PC-9 (cell line): ENCODE data around the gene MVD.

Source experiments
- EZH2 ChIP-seq: fragments of 200-600 bp; sonication (generic); IDR thresholded peaks from 2 replicates; pipeline ENCODE4 v1.8.0; 2017; ENCODE audit warnings: antibody characterized with exemption, low read depth
- TF ChIP-seq, protein P1 (sequence below): fragments of 200-600 bp; sonication (generic); conservative IDR thresholded peaks from 2 replicates; pipeline ENCODE4 v1.6.1; 2017; ENCODE audit warnings: mixed run types, antibody characterized with exemption, mild to moderate bottlenecking, moderate library complexity

DNA sequence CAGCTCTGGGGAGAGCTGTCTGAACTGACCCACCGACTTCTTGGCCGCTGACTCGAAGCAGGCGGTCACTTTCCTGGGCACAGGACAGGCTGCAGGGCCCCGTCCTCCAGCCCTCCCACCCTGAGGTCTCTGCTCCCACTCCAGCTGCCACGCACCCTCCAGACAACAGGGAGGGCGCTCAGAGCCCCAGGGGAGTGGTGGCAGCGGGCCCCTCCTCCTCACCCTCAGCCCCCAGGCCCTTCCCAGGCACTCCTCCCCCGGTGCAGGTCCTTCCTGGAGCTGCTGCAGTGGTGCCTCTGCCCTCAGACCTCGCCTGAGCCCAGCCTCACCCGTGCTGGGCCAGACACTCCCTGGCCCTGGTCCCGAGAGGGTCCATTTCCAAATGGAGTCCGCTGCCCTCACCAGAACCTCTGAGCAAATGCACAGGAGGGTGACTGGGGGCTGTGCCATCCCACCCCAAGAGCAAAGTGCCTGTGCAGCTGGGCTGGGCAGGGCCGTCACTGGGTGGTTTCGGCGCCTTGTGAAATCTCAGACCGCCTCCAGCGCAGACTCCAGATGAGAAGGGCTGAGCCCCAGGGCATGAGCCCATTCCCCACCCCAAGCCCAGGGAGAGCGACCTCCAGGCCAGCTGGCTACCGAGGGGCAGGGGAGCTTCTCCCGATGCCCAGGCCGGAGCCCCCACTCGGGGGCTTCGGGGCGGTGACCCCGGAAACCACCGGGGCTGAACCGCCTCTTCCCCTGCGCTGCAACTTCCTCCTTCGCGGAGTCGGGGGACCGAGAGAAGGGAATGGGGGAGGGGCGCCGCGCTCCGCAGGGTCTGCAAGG lies 12.8 kb downstream of the MVD start:
- TF ChIP-seq, protein P1, sequence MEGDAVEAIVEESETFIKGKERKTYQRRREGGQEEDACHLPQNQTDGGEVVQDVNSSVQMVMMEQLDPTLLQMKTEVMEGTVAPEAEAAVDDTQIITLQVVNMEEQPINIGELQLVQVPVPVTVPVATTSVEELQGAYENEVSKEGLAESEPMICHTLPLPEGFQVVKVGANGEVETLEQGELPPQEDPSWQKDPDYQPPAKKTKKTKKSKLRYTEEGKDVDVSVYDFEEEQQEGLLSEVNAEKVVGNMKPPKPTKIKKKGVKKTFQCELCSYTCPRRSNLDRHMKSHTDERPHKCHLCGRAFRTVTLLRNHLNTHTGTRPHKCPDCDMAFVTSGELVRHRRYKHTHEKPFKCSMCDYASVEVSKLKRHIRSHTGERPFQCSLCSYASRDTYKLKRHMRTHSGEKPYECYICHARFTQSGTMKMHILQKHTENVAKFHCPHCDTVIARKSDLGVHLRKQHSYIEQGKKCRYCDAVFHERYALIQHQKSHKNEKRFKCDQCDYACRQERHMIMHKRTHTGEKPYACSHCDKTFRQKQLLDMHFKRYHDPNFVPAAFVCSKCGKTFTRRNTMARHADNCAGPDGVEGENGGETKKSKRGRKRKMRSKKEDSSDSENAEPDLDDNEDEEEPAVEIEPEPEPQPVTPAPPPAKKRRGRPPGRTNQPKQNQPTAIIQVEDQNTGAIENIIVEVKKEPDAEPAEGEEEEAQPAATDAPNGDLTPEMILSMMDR, result no peak
- no peak for TF ChIP-seq EZH2
